ENCODE results near the gene SULT1E1.
A peak's percentile ranks its signal among the peaks of the same experiment; 100 is the strongest.
"Not testable (repeated sequence)": the region's sequence is repeated elsewhere in the genome, so short reads cannot be mapped to it uniquely, and the experiment has no call there.

Gene SULT1E1

GRCh38 chr4:69828828-69829227 is 31.1 kb downstream of the SULT1E1 start:
- Histone ChIP-seq H3K36me3 (ENCODE audit: control insufficient read depth in 4 of 4, insufficient read depth in 4 of 4, low read length in 3 of 4) (no peaks in the 10 kb centered on the region), H3K9me3 (ENCODE audit: control extremely low read depth in 1 of 5, control insufficient read depth in 4 of 5, insufficient read depth in 2 of 5, low read depth in 1 of 5, low read length in 4 of 5) (peaks cover 0 to 1% (median 0%) of the 10 kb centered on the region in 5 experiments), H3K27me3 (replicated peaks in 2 of 5; ENCODE audit: control insufficient read depth in 4 of 5, insufficient read depth in 5 of 5, low read length in 4 of 5) (no peaks in the 10 kb centered on the region), H3K27ac (ENCODE audit: insufficient read depth in 1 of 2, low read depth in 1 of 2, low read length in 2 of 2, poor library complexity in 1 of 2, severe bottlenecking in 2 of 2) (no peak overlapping the region), H3K4me1 (ENCODE audit: control extremely low read depth in 1 of 4, control insufficient read depth in 4 of 4, insufficient read depth in 4 of 4, low read length in 3 of 4) (peaks cover 9 to 49% (median 30%) of the 10 kb centered on the region in 4 experiments), H3K4me3 (ENCODE audit: control insufficient read depth in 1 of 7, extremely low read depth in 1 of 7, insufficient read depth in 4 of 7, low read depth in 2 of 7, low read length in 6 of 7) (no peak overlapping the region)
- DNase-seq: no peak
- WGBS (ENCODE audit: insufficient coverage): 100% methylated on average over 3 of the region's 3 CpGs
- ChIA-PET CTCF (interaction anchor here (1.0 to 1.1 kb wide), 2 partner anchors 13 to 52 kb away, joined by 3 to 4 read pairs; no protein-coding TSS in a partner anchor), POLR2A (no interaction called here)

GRCh38 chr4:69825056-69825455 is 34.9 kb downstream of the SULT1E1 start:
- H3K36me3 ChIP-seq (ENCODE audit: control insufficient read depth in 4 of 4, insufficient read depth in 4 of 4, low read length in 3 of 4); H3K9me3 ChIP-seq (ENCODE audit: control extremely low read depth in 1 of 5, control insufficient read depth in 4 of 5, insufficient read depth in 2 of 5, low read depth in 1 of 5, low read length in 4 of 5); POLR2A ChIA-PET; H3K27ac ChIP-seq (ENCODE audit: insufficient read depth in 1 of 2, low read depth in 1 of 2, low read length in 2 of 2, poor library complexity in 1 of 2, severe bottlenecking in 2 of 2); H3K27me3 ChIP-seq (replicated peaks in 2 of 5; ENCODE audit: control insufficient read depth in 4 of 5, insufficient read depth in 5 of 5, low read length in 4 of 5); H3K4me3 ChIP-seq (ENCODE audit: control insufficient read depth in 1 of 7, extremely low read depth in 1 of 7, insufficient read depth in 4 of 7, low read depth in 2 of 7, low read length in 6 of 7): not testable (repeated sequence)
- CTCF ChIA-PET: interaction anchor here (1.6 to 2.3 kb wide), 3 partner anchors 9 to 55 kb away, joined by 5 to 17 read pairs (median 8); no protein-coding TSS in a partner anchor
- 24% methylated on average over 6 of the region's 8 CpGs for WGBS (ENCODE audit: insufficient coverage)
- H3K4me1 ChIP-seq (ENCODE audit: control extremely low read depth in 1 of 4, control insufficient read depth in 4 of 4, insufficient read depth in 4 of 4, low read length in 3 of 4): peaks cover 0 to 14% (median 5%) of the 10 kb centered on the region in 4 experiments
- peak in 2 of 3 donors; percentile 63 to 66 for DNase-seq

GRCh38 chr4:69823481-69824186 is 36.3 kb downstream of the SULT1E1 start:
- POLR2A ChIA-PET: interaction anchor here (0.6 kb wide), 1 partner anchor 121 kb away, joined by 6 read pairs; no protein-coding TSS in a partner anchor

GRCh38 chr4:69823048-69823447 is 36.9 kb downstream of the SULT1E1 start:
- no peaks in the 10 kb centered on the region for H3K9me3 ChIP-seq (ENCODE audit: control extremely low read depth in 1 of 5, control insufficient read depth in 4 of 5, insufficient read depth in 2 of 5, low read depth in 1 of 5, low read length in 4 of 5)
- 72% methylated on average over 2 of the region's 4 CpGs for WGBS (ENCODE audit: insufficient coverage)
- H3K36me3 ChIP-seq (ENCODE audit: control insufficient read depth in 4 of 4, insufficient read depth in 4 of 4, low read length in 3 of 4): no peaks in the 10 kb centered on the region
- ChIA-PET POLR2A (no interaction called here), CTCF (interaction anchor here (1.0 to 2.3 kb wide), 8 partner anchors 11 to 736 kb away, joined by 3 to 17 read pairs (median 4); partner anchors contain the start of gene SULT1E1)
- no peak for DNase-seq
- H3K27me3 ChIP-seq (replicated peaks in 2 of 5; ENCODE audit: control insufficient read depth in 4 of 5, insufficient read depth in 5 of 5, low read length in 4 of 5): no peaks in the 10 kb centered on the region
- peaks cover 0 to 7% (median 1%) of the 10 kb centered on the region in 4 experiments for H3K4me1 ChIP-seq (ENCODE audit: control extremely low read depth in 1 of 4, control insufficient read depth in 4 of 4, insufficient read depth in 4 of 4, low read length in 3 of 4)
- no peak overlapping the region for H3K27ac ChIP-seq (ENCODE audit: insufficient read depth in 1 of 2, low read depth in 1 of 2, low read length in 2 of 2, poor library complexity in 1 of 2, severe bottlenecking in 2 of 2)
- H3K4me3 ChIP-seq (ENCODE audit: control insufficient read depth in 1 of 7, extremely low read depth in 1 of 7, insufficient read depth in 4 of 7, low read depth in 2 of 7, low read length in 6 of 7): no peak overlapping the region

More at GRCh38 chr4:69823481-69824186, 36.3 kb downstream of the SULT1E1 start:
- no peak overlapping the region for H3K27ac ChIP-seq (ENCODE audit: insufficient read depth in 1 of 2, low read depth in 1 of 2, low read length in 2 of 2, poor library complexity in 1 of 2, severe bottlenecking in 2 of 2)
- DNase-seq: peak in 2 of 3 donors; percentile 62
- H3K27me3 ChIP-seq (replicated peaks in 2 of 5; ENCODE audit: control insufficient read depth in 4 of 5, insufficient read depth in 5 of 5, low read length in 4 of 5): no peaks in the 10 kb centered on the region
- CTCF ChIA-PET: interaction anchor here (0.9 to 2.3 kb wide), 11 partner anchors 8 to 737 kb away, joined by 3 to 17 read pairs (median 4); partner anchors contain the start of gene SULT1E1
- H3K4me1 ChIP-seq (ENCODE audit: control extremely low read depth in 1 of 4, control insufficient read depth in 4 of 4, insufficient read depth in 4 of 4, low read length in 3 of 4): peaks cover 0 to 7% (median 2%) of the 10 kb centered on the region in 4 experiments
- no peaks in the 10 kb centered on the region for H3K36me3 ChIP-seq (ENCODE audit: control insufficient read depth in 4 of 4, insufficient read depth in 4 of 4, low read length in 3 of 4)
- WGBS (ENCODE audit: insufficient coverage): 70% methylated on average over 7 of the region's 8 CpGs
- no peaks in the 10 kb centered on the region for H3K9me3 ChIP-seq (ENCODE audit: control extremely low read depth in 1 of 5, control insufficient read depth in 4 of 5, insufficient read depth in 2 of 5, low read depth in 1 of 5, low read length in 4 of 5)
- H3K4me3 ChIP-seq (ENCODE audit: control insufficient read depth in 1 of 7, extremely low read depth in 1 of 7, insufficient read depth in 4 of 7, low read depth in 2 of 7, low read length in 6 of 7): no peak overlapping the region

- H3K27me3 ChIP-seq (replicated peaks in 2 of 5; ENCODE audit: control insufficient read depth in 4 of 5, insufficient read depth in 5 of 5, low read length in 4 of 5): no peaks in the 10 kb centered on the region
- CTCF ChIA-PET: interaction anchor here (1.0 to 1.9 kb wide), 3 partner anchors 12 to 137 kb away, joined by 3 to 4 read pairs (median 4); no protein-coding TSS in a partner anchor
- no peaks in the 10 kb centered on the region for H3K36me3 ChIP-seq (ENCODE audit: control insufficient read depth in 4 of 4, insufficient read depth in 4 of 4, low read length in 3 of 4)
- H3K27ac ChIP-seq (ENCODE audit: insufficient read depth in 1 of 2, low read depth in 1 of 2, low read length in 2 of 2, poor library complexity in 1 of 2, severe bottlenecking in 2 of 2): no peak overlapping the region
- H3K4me3 ChIP-seq (ENCODE audit: control insufficient read depth in 1 of 7, extremely low read depth in 1 of 7, insufficient read depth in 4 of 7, low read depth in 2 of 7, low read length in 6 of 7): no peak overlapping the region
- 96% methylated on average over 4 of the region's 5 CpGs for WGBS (ENCODE audit: insufficient coverage)
- DNase-seq: no peak
- H3K4me1 ChIP-seq (ENCODE audit: control extremely low read depth in 1 of 4, control insufficient read depth in 4 of 4, insufficient read depth in 4 of 4, low read length in 3 of 4): peaks cover 0 to 7% (median 0%) of the 10 kb centered on the region in 4 experiments
- POLR2A ChIA-PET: no interaction called here
- no peaks in the 10 kb centered on the region for H3K9me3 ChIP-seq (ENCODE audit: control extremely low read depth in 1 of 5, control insufficient read depth in 4 of 5, insufficient read depth in 2 of 5, low read depth in 1 of 5, low read length in 4 of 5)
These were observed 37.7 kb downstream of the SULT1E1 start for GRCh38 chr4:69822198-69822597.

GRCh38 chr4:69818060-69818639 is 41.8 kb downstream of the SULT1E1 start:
- POLR2A ChIA-PET: no interaction called here
- no CpG with 5 or more reads among the region's 1 CpG for WGBS (ENCODE audit: insufficient coverage)
- peaks cover 0 to 1% (median 0%) of the 10 kb centered on the region in 4 experiments for H3K4me1 ChIP-seq (ENCODE audit: control extremely low read depth in 1 of 4, control insufficient read depth in 4 of 4, insufficient read depth in 4 of 4, low read length in 3 of 4)
- H3K9me3 ChIP-seq (ENCODE audit: control extremely low read depth in 1 of 5, control insufficient read depth in 4 of 5, insufficient read depth in 2 of 5, low read depth in 1 of 5, low read length in 4 of 5): no peaks in the 10 kb centered on the region
- CTCF ChIA-PET: interaction anchor here (1.4 kb wide), 1 partner anchor 62 kb away, joined by 4 read pairs; no protein-coding TSS in a partner anchor
- H3K4me3 ChIP-seq (ENCODE audit: control insufficient read depth in 1 of 7, extremely low read depth in 1 of 7, insufficient read depth in 4 of 7, low read depth in 2 of 7, low read length in 6 of 7): no peak overlapping the region
- no peak overlapping the region for H3K27ac ChIP-seq (ENCODE audit: insufficient read depth in 1 of 2, low read depth in 1 of 2, low read length in 2 of 2, poor library complexity in 1 of 2, severe bottlenecking in 2 of 2)
- no peaks in the 10 kb centered on the region for H3K27me3 ChIP-seq (replicated peaks in 2 of 5; ENCODE audit: control insufficient read depth in 4 of 5, insufficient read depth in 5 of 5, low read length in 4 of 5)
- no peak for DNase-seq
- no peaks in the 10 kb centered on the region for H3K36me3 ChIP-seq (ENCODE audit: control insufficient read depth in 4 of 4, insufficient read depth in 4 of 4, low read length in 3 of 4)

- no peaks in the 10 kb centered on the region for H3K27me3 ChIP-seq (replicated peaks in 2 of 5; ENCODE audit: control insufficient read depth in 4 of 5, insufficient read depth in 5 of 5, low read length in 4 of 5)
- WGBS (ENCODE audit: insufficient coverage): no CpG with 5 or more reads among the region's 3 CpGs
- H3K4me3 ChIP-seq (ENCODE audit: control insufficient read depth in 1 of 7, extremely low read depth in 1 of 7, insufficient read depth in 4 of 7, low read depth in 2 of 7, low read length in 6 of 7): no peak overlapping the region
- no peaks in the 10 kb centered on the region for H3K36me3 ChIP-seq (ENCODE audit: control insufficient read depth in 4 of 4, insufficient read depth in 4 of 4, low read length in 3 of 4)
- H3K9me3 ChIP-seq (ENCODE audit: control extremely low read depth in 1 of 5, control insufficient read depth in 4 of 5, insufficient read depth in 2 of 5, low read depth in 1 of 5, low read length in 4 of 5): no peaks in the 10 kb centered on the region
- no peaks in the 10 kb centered on the region for H3K4me1 ChIP-seq (ENCODE audit: control extremely low read depth in 1 of 4, control insufficient read depth in 4 of 4, insufficient read depth in 4 of 4, low read length in 3 of 4)
- ChIA-PET POLR2A (no interaction called here), CTCF (interaction anchor here (1.6 kb wide), 1 partner anchor 9 kb away, joined by 5 read pairs; no protein-coding TSS in a partner anchor)
- H3K27ac ChIP-seq (ENCODE audit: insufficient read depth in 1 of 2, low read depth in 1 of 2, low read length in 2 of 2, poor library complexity in 1 of 2, severe bottlenecking in 2 of 2): no peak overlapping the region
- no peak for DNase-seq
These were observed 43.7 kb downstream of the SULT1E1 start for GRCh38 chr4:69816236-69816635.
